ENCODE results near the gene TLL1. TPM values are rescaled to one million over a fixed set of nuclear protein-coding genes. Genes with fewer than 3 reads are reported as not detected.

The TLL1 gene
- total RNA-seq, 4 donors from 2014 or later = 4.2 to 20.4 (median 8.4) TPM

GRCh38 chr4:165909947-165910346, 36.9 kb downstream of the TLL1 start:
- Histone ChIP-seq H3K36me3 (no peaks in the 10 kb centered on the region), H3K4me3 (no peak overlapping the region), H3K9me3 (no peaks in the 10 kb centered on the region), H3K27ac (no peak overlapping the region), H3K4me1 (no peaks in the 10 kb centered on the region), H3K27me3 (no peaks in the 10 kb centered on the region)
- 64 to 66% methylated on average over 2 of the region's 2 CpGs for WGBS, 2 donors
- TF ChIP-seq POLR2A (IDR thresholded peaks at IDR 0.05) (no peak), EP300 (IDR thresholded peaks at IDR 0.05) (no peak), CTCF (IDR thresholded peaks at IDR 0.05) (no peak)
- DNase-seq (ENCODE audit: low spot score in 2 of 2) = no peak

- no peak for DNase-seq (ENCODE audit: low spot score in 2 of 2)
- no peak overlapping the region for H3K4me3 ChIP-seq
- H3K27me3 ChIP-seq = no peaks in the 10 kb centered on the region
- H3K36me3 ChIP-seq = no peaks in the 10 kb centered on the region
- H3K9me3 ChIP-seq = no peaks in the 10 kb centered on the region
- no peaks in the 10 kb centered on the region for H3K4me1 ChIP-seq
- no peak for TF ChIP-seq POLR2A (IDR thresholded peaks at IDR 0.05)
- TF ChIP-seq EP300 (IDR thresholded peaks at IDR 0.05) = no peak
- TF ChIP-seq CTCF (IDR thresholded peaks at IDR 0.05) = no peak
- no peak overlapping the region for H3K27ac ChIP-seq
- WGBS, 2 donors = 49 to 55% methylated on average over 3 of the region's 3 CpGs
Measured at GRCh38 chr4:165915215-165915614, 42.2 kb downstream of the TLL1 start.

- 76 to 81% methylated on average over 3 of the region's 3 CpGs for WGBS, 2 donors
- TF ChIP-seq CTCF (IDR thresholded peaks at IDR 0.05) (no peak), EP300 (IDR thresholded peaks at IDR 0.05) (no peak), POLR2A (IDR thresholded peaks at IDR 0.05) (no peak)
Measured at GRCh38 chr4:165921546-165921945, 48.5 kb downstream of the TLL1 start.

GRCh38 chr4:165922747-165923146, 49.7 kb downstream of the TLL1 start:
- no peak for TF ChIP-seq CTCF (IDR thresholded peaks at IDR 0.05)
- TF ChIP-seq EP300 (IDR thresholded peaks at IDR 0.05) = no peak
- TF ChIP-seq POLR2A (IDR thresholded peaks at IDR 0.05) = no peak
- no peak for DNase-seq (ENCODE audit: low spot score in 2 of 2)
- Histone ChIP-seq H3K4me1 (no peaks in the 10 kb centered on the region), H3K36me3 (no peaks in the 10 kb centered on the region), H3K4me3 (no peak overlapping the region), H3K9me3 (no peaks in the 10 kb centered on the region), H3K27me3 (no peaks in the 10 kb centered on the region), H3K27ac (no peak overlapping the region)

More at GRCh38 chr4:165921546-165921945, 48.5 kb downstream of the TLL1 start:
- H3K27ac ChIP-seq = no peak overlapping the region
- H3K9me3 ChIP-seq = no peaks in the 10 kb centered on the region
- no peak for DNase-seq (ENCODE audit: low spot score in 2 of 2)
- H3K4me3 ChIP-seq = no peak overlapping the region
- no peaks in the 10 kb centered on the region for H3K36me3 ChIP-seq
- no peaks in the 10 kb centered on the region for H3K4me1 ChIP-seq
- no peaks in the 10 kb centered on the region for H3K27me3 ChIP-seq

GRCh38 chr4:165926307-165926706, 53.3 kb downstream of the TLL1 start:
- H3K4me3 ChIP-seq = no peak overlapping the region
- no peaks in the 10 kb centered on the region for H3K4me1 ChIP-seq
- 82 to 91% methylated on average over 6 of the region's 6 CpGs for WGBS, 2 donors
- H3K27ac ChIP-seq = no peak overlapping the region
- H3K9me3 ChIP-seq = no peaks in the 10 kb centered on the region
- no peaks in the 10 kb centered on the region for H3K36me3 ChIP-seq
- no peak for DNase-seq (ENCODE audit: low spot score in 2 of 2)
- H3K27me3 ChIP-seq = no peaks in the 10 kb centered on the region
- no peak for TF ChIP-seq EP300 (IDR thresholded peaks at IDR 0.05)
- no peak for TF ChIP-seq CTCF (IDR thresholded peaks at IDR 0.05)
- no peak for TF ChIP-seq POLR2A (IDR thresholded peaks at IDR 0.05)
